Endothelial cell of umbilical vein (primary cell): ENCODE data around the gene SESN3. TPM values are rescaled to one million over a fixed set of nuclear protein-coding genes. Genes with fewer than 3 reads are reported as not detected.

Experiments
- BruUV-seq: library from RNA; stranded (reverse); fragments of 400-500 nt; replicated peaks from 2 replicates; lab custom pipeline; 2021; lab: Mats Ljungman, UMichigan
- CTCF ChIA-PET: fragments of 300-600, 350-600 bp; sonication (Branson Sonifier 250); formaldehyde crosslinking; loops from one replicate; lab custom pipeline; 2021; ENCODE audit warnings: antibody characterized with exemption, inconsistent platforms; lab: Charles Lee
- POLR2A ChIA-PET: fragments of 300-600, 350-600 bp; sonication (Branson Sonifier 250); formaldehyde crosslinking; loops from one replicate; lab custom pipeline; 2021; ENCODE audit warnings: antibody characterized with exemption, inconsistent platforms; lab: Charles Lee
- DNase-seq: peaks from one replicate; pipeline ENCODE4 v3.0.0-alpha.2; 2011; ENCODE audit warnings: low read depth, low spot score
- FAIRE-seq: peaks from 2 replicates; lab custom pipeline; 2011; peaks lifted over from hg19 to GRCh38; lab: Jason Lieb, UNC
- H2AFZ ChIP-seq: 2 replicates; pipeline ENCODE4 v1.6.0; 2012; ENCODE audit warnings: low read depth, low read length, control low read depth, inconsistent platforms
- H3K27ac ChIP-seq: 2 replicates; pipeline ENCODE4 v1.5.1; 2011; ENCODE audit warnings: low read depth, mild to moderate bottlenecking, control low read depth, low read length, moderate library complexity; ENCODE audit not compliant: insufficient read depth
- H3K27me3 ChIP-seq, 2 experiments: 2 replicates each; pipeline versions ENCODE4 v1.6.0 to v1.6.1; 2011; ENCODE audit warnings: low read length in 2 of 2, mixed read lengths in 1 of 2; ENCODE audit not compliant: control insufficient read depth in 2 of 2, insufficient read depth in 2 of 2
- H3K36me3 ChIP-seq, 2 experiments: 2 replicates in 1 of 2; 3 replicates in 1 of 2; pipeline ENCODE4 v1.5.1; 2011; ENCODE audit warnings: low read length in 2 of 2, mild to moderate bottlenecking in 1 of 2, moderate library complexity in 1 of 2; ENCODE audit not compliant: control insufficient read depth in 2 of 2, insufficient read depth in 2 of 2; ENCODE audit errors: extremely low read depth in 1 of 2
- H3K4me1 ChIP-seq: 3 replicates; pipeline ENCODE4 v1.5.1; 2011; ENCODE audit warnings: mild to moderate bottlenecking, low read length; ENCODE audit not compliant: control insufficient read depth, insufficient read depth; ENCODE audit errors: extremely low read depth
- H3K4me2 ChIP-seq: 2 replicates; pipeline ENCODE4 v1.6.1; 2011; ENCODE audit warnings: low read length, control low read depth, mixed read lengths; ENCODE audit not compliant: insufficient read depth
- H3K4me3 ChIP-seq, 3 experiments: fragments of 200-600 bp in 1 of 3; sonication (generic), shearing (Covaris generic) in 1 of 3; replicated peaks in 1 of 3; 2 replicates each; pipeline ENCODE4 v1.5.1; 2011 to 2016; ENCODE audit warnings: control low read depth in 3 of 3, low read length in 3 of 3, mild to moderate bottlenecking in 2 of 3, inconsistent platforms in 1 of 3, low read depth in 1 of 3, moderate library complexity in 1 of 3; ENCODE audit not compliant: insufficient read depth in 1 of 3
- H3K79me2 ChIP-seq: 2 replicates; pipeline ENCODE4 v1.6.0; 2012; ENCODE audit warnings: low read length, inconsistent platforms; ENCODE audit not compliant: control insufficient read depth, insufficient read depth
- H3K9ac ChIP-seq: replicated peaks from 2 replicates; pipeline ENCODE3; 2011; ENCODE audit warnings: low read length, control low read depth; ENCODE audit not compliant: insufficient read depth; ENCODE audit errors: extremely low read depth
- H3K9me1 ChIP-seq: replicated peaks from 3 replicates; pipeline ENCODE4 v1.6.0; 2011; ENCODE audit warnings: mild to moderate bottlenecking, low read length; ENCODE audit not compliant: control insufficient read depth, insufficient read depth; ENCODE audit errors: extremely low read depth
- H3K9me3 ChIP-seq: replicated peaks from 2 replicates; pipeline ENCODE4 v1.5.1; 2012; ENCODE audit warnings: low read length, inconsistent platforms; ENCODE audit not compliant: control insufficient read depth, insufficient read depth
- H4K20me1 ChIP-seq: replicated peaks from 2 replicates; pipeline ENCODE3; 2011; ENCODE audit warnings: mild to moderate bottlenecking, low read length; ENCODE audit not compliant: control insufficient read depth, insufficient read depth; ENCODE audit errors: extremely low read depth
- EZH2 ChIP-seq: IDR thresholded peaks from 2 replicates; pipeline ENCODE4 v1.6.1; 2012; ENCODE audit warnings: borderline replicate concordance, low read depth, mild to moderate bottlenecking, moderate library complexity, low read length, inconsistent platforms; ENCODE audit not compliant: severe bottlenecking
- FOS ChIP-seq: IDR thresholded peaks from 2 replicates; pipeline ENCODE4 v1.6.1; 2011; ENCODE audit warnings: mild to moderate bottlenecking, low read length, moderate library complexity, borderline replicate concordance; ENCODE audit not compliant: insufficient read depth
- GATA2 ChIP-seq: IDR thresholded peaks from 2 replicates; pipeline ENCODE4 v1.7.0; 2011; ENCODE audit warnings: low read depth, mild to moderate bottlenecking, moderate library complexity, mixed read lengths, low read length; ENCODE audit not compliant: insufficient read length, insufficient read depth
- JUN ChIP-seq: IDR thresholded peaks from 2 replicates; pipeline ENCODE4 v1.6.1; 2011; ENCODE audit warnings: borderline replicate concordance, low read depth; ENCODE audit not compliant: insufficient read length, insufficient read depth
- MYC ChIP-seq: IDR thresholded peaks from one replicate; pipeline ENCODE4 v1.6.1; 2011; ENCODE audit warnings: mild to moderate bottlenecking, low read depth, low read length
- POLR2A ChIP-seq: IDR thresholded peaks from 2 replicates; pipeline ENCODE4 v1.6.1; 2012; ENCODE audit warnings: low read depth, mild to moderate bottlenecking, control low read depth, low read length
- POLR2AphosphoS5 ChIP-seq: IDR thresholded peaks from 2 replicates; pipeline ENCODE4 v1.6.1; 2012; ENCODE audit warnings: low read depth, mild to moderate bottlenecking, control low read depth, low read length, moderate library complexity; ENCODE audit not compliant: insufficient read depth
- dilution Hi-C: fragments of 300-500 bp; cut with MboI; formaldehyde crosslinking; loops from one replicate; pipeline ENCODE4 v1.15.0; 2019; ENCODE audit warnings: low sequenced_read_pairs; ENCODE audit not compliant: extremely low pct_ligation_motif_present
- intact Hi-C: fragments of 100-400 bp; cut with micrococcal nuclease; formaldehyde crosslinking; loops from one replicate; pipeline ENCODE4 v1.10.0; 2022
- polyA plus RNA-seq, 4 experiments: library from polyadenylated mRNA; depleted of rRNA in 3 of 4; stranded (reverse) in 3 of 4; unstranded in 1 of 4; fragments of >200 nt; gene quantifications; 2 replicates each; pipeline versions ENCODE4 v1.2.1 to v1.2.3, GENCODE V29; 2011 to 2012; ENCODE audit warnings: missing spikeins in 1 of 4
- total RNA-seq: library from RNA; stranded (reverse); gene quantifications from 2 replicates; pipeline ENCODE4 v1.2.3, GENCODE V29; 2021
- TF ChIP-seq, protein P1 (sequence below): IDR thresholded peaks from 2 replicates; pipeline ENCODE4 v1.6.1; 2011; ENCODE audit not compliant: insufficient read depth, insufficient read length
- TF ChIP-seq, protein P2 (sequence below), 2 donors: IDR thresholded peaks; 1 replicate in 1 of 2; 2 replicates in 1 of 2; pipeline ENCODE4 v1.5.1; 2011; ENCODE audit warnings: low read length in 2 of 2, mild to moderate bottlenecking in 2 of 2, moderate library complexity in 2 of 2, control low read depth in 1 of 2, inconsistent platforms in 1 of 2, low read depth in 1 of 2; ENCODE audit not compliant: insufficient read depth in 1 of 2; ENCODE audit errors: extremely low read depth in 1 of 2

Gene SESN3
- total and polyA plus RNA-seq, 2 donors (not counting 3 experiments of a cell fraction or from before 2014, with no cell fraction given): 1.6 to 6.9 TPM

DNA sequence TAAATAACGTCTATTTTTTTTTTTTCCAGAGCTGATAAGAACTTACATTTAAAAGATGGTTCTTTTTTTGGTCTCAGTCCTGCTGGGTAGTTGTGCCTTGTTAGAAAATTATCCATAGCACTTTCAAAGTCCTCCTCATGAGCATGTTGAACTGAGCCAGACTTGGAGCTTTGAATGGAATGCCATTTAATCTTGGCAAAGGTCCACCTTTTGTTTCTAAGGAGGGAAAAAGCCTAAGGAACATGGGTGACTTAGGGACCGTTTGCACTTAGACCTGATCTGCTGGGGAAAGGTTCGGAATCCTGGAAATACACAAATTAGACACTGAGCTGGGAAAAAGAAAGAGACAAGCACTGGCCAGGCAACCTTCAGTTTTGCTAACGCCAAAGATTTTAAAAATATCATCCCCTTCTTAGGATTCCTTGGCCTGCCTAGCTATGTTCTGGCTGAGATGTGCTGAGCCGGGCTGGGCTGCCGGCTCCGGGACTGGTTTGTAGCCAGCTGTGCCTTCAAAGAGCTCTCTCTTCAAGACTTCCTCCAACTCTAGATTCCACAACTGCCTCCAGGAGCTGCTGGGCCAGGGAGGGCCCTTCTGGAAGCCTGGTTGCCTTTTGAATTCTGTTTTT lies 74.0 kb downstream of the SESN3 start:
- H3K4me3 ChIP-seq: no peak overlapping the region
- intact Hi-C loops: loop anchor here (10.0 kb wide), 1 partner anchor 208 kb away; no protein-coding TSS in a partner anchor
- TF ChIP-seq FOS (no peak), MYC (no peak), GATA2 (no peak), JUN (no peak), POLR2AphosphoS5 (no peak), EZH2 (no peak), POLR2A (no peak)
- TF ChIP-seq, protein P1, sequence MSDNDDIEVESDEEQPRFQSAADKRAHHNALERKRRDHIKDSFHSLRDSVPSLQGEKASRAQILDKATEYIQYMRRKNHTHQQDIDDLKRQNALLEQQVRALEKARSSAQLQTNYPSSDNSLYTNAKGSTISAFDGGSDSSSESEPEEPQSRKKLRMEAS: no peak
- TF ChIP-seq, protein P2, sequence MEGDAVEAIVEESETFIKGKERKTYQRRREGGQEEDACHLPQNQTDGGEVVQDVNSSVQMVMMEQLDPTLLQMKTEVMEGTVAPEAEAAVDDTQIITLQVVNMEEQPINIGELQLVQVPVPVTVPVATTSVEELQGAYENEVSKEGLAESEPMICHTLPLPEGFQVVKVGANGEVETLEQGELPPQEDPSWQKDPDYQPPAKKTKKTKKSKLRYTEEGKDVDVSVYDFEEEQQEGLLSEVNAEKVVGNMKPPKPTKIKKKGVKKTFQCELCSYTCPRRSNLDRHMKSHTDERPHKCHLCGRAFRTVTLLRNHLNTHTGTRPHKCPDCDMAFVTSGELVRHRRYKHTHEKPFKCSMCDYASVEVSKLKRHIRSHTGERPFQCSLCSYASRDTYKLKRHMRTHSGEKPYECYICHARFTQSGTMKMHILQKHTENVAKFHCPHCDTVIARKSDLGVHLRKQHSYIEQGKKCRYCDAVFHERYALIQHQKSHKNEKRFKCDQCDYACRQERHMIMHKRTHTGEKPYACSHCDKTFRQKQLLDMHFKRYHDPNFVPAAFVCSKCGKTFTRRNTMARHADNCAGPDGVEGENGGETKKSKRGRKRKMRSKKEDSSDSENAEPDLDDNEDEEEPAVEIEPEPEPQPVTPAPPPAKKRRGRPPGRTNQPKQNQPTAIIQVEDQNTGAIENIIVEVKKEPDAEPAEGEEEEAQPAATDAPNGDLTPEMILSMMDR (IDR thresholded peaks at IDR 0.05; ENCODE audit: extremely low read depth in 1 of 2, insufficient read depth in 1 of 2, low read depth in 1 of 2, low read length in 2 of 2): no peak

More for the DNA sequence above, 74.0 kb downstream of the SESN3 start:
- no peaks in the 10 kb centered on the region for H3K9me1 ChIP-seq
- H2AFZ ChIP-seq: no peak overlapping the region
- BruUV-seq: no TSS peak
- H3K79me2 ChIP-seq: no peaks in the 10 kb centered on the region
- dilution Hi-C loops: no loop called here
- no peaks in the 10 kb centered on the region for H3K4me1 ChIP-seq
- no peak for FAIRE-seq
- no peak for DNase-seq
- ChIA-PET CTCF (interaction anchor here (0.7 to 9.6 kb wide), 6 partner anchors 90 to 1269 kb away, joined by 3 to 176 read pairs (median 4); no protein-coding TSS in a partner anchor), POLR2A (no interaction called here)
- no peaks in the 10 kb centered on the region for H4K20me1 ChIP-seq
- no peaks in the 10 kb centered on the region for H3K36me3 ChIP-seq
- no peaks in the 10 kb centered on the region for H3K27me3 ChIP-seq
- no peak overlapping the region for H3K4me2 ChIP-seq
- no peak overlapping the region for H3K9ac ChIP-seq
- no peak overlapping the region for H3K27ac ChIP-seq
- no peaks in the 10 kb centered on the region for H3K9me3 ChIP-seq
